ENCODE measurements around the gene MRPL39. TPM values are rescaled to one million over a fixed set of nuclear protein-coding genes. Genes with fewer than 3 reads are reported as not detected.

The MRPL39 gene
- total and polyA plus RNA-seq, 7 experiments from 2014 or later: 7.6 to 53.6 (median 20.5) TPM

GRCh38 chr21:25537174-25537573 is 70.1 kb downstream of the MRPL39 start:
- no peaks in the 10 kb centered on the region for H3K4me1 Mint-ChIP-seq
- Histone ChIP-seq H3K27me3 (ENCODE audit: control insufficient read depth in 2 of 2, insufficient read depth in 2 of 2, low read length in 2 of 2) (no peaks in the 10 kb centered on the region), H3K4me3 (ENCODE audit: low read length) (no peak overlapping the region), H3K36me3 (ENCODE audit: control insufficient read depth in 2 of 3, insufficient read depth in 3 of 3, low read length in 3 of 3) (no peaks in the 10 kb centered on the region), H3K9me3 (ENCODE audit: control insufficient read depth in 2 of 3, low read length in 3 of 3) (peaks cover 0 to 12% (median 0%) of the 10 kb centered on the region in 3 experiments), H3K4me1 (ENCODE audit: control insufficient read depth in 2 of 2, insufficient read depth in 2 of 2, low read length in 2 of 2) (no peaks in the 10 kb centered on the region), H3K27ac (ENCODE audit: low read depth, low read length) (no peak overlapping the region)
- H3K4me3 Mint-ChIP-seq: no peak overlapping the region
- peaks cover 0 to 4% (median 0%) of the 10 kb centered on the region in 5 donors for H3K27me3 Mint-ChIP-seq
- intact Hi-C loops (cut with micrococcal nuclease): no loop called here
- peaks cover 4 to 9% (median 9%) of the 10 kb centered on the region in 5 donors for H3K36me3 Mint-ChIP-seq
- ChIA-PET CTCF (no interaction called here), POLR2A (no interaction called here)
- peaks cover 6 to 37% (median 18%) of the 10 kb centered on the region in 11 donors for H3K9me3 Mint-ChIP-seq
- ATAC-seq: no peak
- H3K27ac Mint-ChIP-seq: no peak overlapping the region
- no peak for DNase-seq

GRCh38 chr21:25536752-25537151 is 70.5 kb downstream of the MRPL39 start:
- ChIA-PET POLR2A (no interaction called here), CTCF (no interaction called here)
- Histone ChIP-seq H3K27ac (ENCODE audit: low read depth, low read length) (no peak overlapping the region), H3K36me3 (ENCODE audit: control insufficient read depth in 2 of 3, insufficient read depth in 3 of 3, low read length in 3 of 3) (no peaks in the 10 kb centered on the region), H3K27me3 (ENCODE audit: control insufficient read depth in 2 of 2, insufficient read depth in 2 of 2, low read length in 2 of 2) (no peaks in the 10 kb centered on the region), H3K9me3 (ENCODE audit: control insufficient read depth in 2 of 3, low read length in 3 of 3) (peaks cover 0 to 12% (median 0%) of the 10 kb centered on the region in 3 experiments), H3K4me1 (ENCODE audit: control insufficient read depth in 2 of 2, insufficient read depth in 2 of 2, low read length in 2 of 2) (no peaks in the 10 kb centered on the region), H3K4me3 (ENCODE audit: low read length) (no peak overlapping the region)
- peaks cover 0 to 4% (median 0%) of the 10 kb centered on the region in 5 donors for H3K27me3 Mint-ChIP-seq
- no peaks in the 10 kb centered on the region for H3K4me1 Mint-ChIP-seq
- no peak overlapping the region for H3K4me3 Mint-ChIP-seq
- DNase-seq (no peak), ATAC-seq (no peak)
- peaks cover 6 to 37% (median 18%) of the 10 kb centered on the region in 11 donors for H3K9me3 Mint-ChIP-seq
- H3K27ac Mint-ChIP-seq: no peak overlapping the region
- intact Hi-C loops (cut with micrococcal nuclease): no loop called here
- H3K36me3 Mint-ChIP-seq: peaks cover 4 to 9% (median 9%) of the 10 kb centered on the region in 5 donors

- H3K4me3 Mint-ChIP-seq: no peak overlapping the region
- Histone ChIP-seq H3K4me1 (ENCODE audit: control insufficient read depth in 2 of 2, insufficient read depth in 2 of 2, low read length in 2 of 2) (no peaks in the 10 kb centered on the region), H3K36me3 (ENCODE audit: control insufficient read depth in 2 of 3, insufficient read depth in 3 of 3, low read length in 3 of 3) (no peaks in the 10 kb centered on the region), H3K4me3 (ENCODE audit: low read length) (no peak overlapping the region), H3K9me3 (ENCODE audit: control insufficient read depth in 2 of 3, low read length in 3 of 3) (peaks cover 0 to 12% (median 0%) of the 10 kb centered on the region in 3 experiments), H3K27me3 (ENCODE audit: control insufficient read depth in 2 of 2, insufficient read depth in 2 of 2, low read length in 2 of 2) (no peaks in the 10 kb centered on the region), H3K27ac (ENCODE audit: low read depth, low read length) (no peak overlapping the region)
- no peak overlapping the region for H3K27ac Mint-ChIP-seq
- DNase-seq (no peak), ATAC-seq (no peak)
- H3K27me3 Mint-ChIP-seq: peaks cover 0 to 7% (median 0%) of the 10 kb centered on the region in 5 donors
- H3K4me1 Mint-ChIP-seq: no peaks in the 10 kb centered on the region
- intact Hi-C loops (cut with micrococcal nuclease): no loop called here
- CTCF ChIA-PET: no interaction called here
- H3K9me3 Mint-ChIP-seq: peaks cover 6 to 37% (median 18%) of the 10 kb centered on the region in 11 donors
- H3K36me3 Mint-ChIP-seq: peaks cover 4 to 9% (median 9%) of the 10 kb centered on the region in 5 donors
- POLR2A ChIA-PET: no interaction called here
Measured at GRCh38 chr21:25535849-25536248, 71.4 kb downstream of the MRPL39 start.

Other genes with a start within 250 kb of the MRPL39 start
- under 1 TPM in 2 of 5 experiments, not detected in 3; 0.17 to 0.44 TPM for gene JAM2, start 31.8 kb upstream of the MRPL39 start, total RNA-seq
- gene JAM2, start 31.8 kb upstream of the MRPL39 start, polyA plus RNA-seq: under 1 TPM; 0.04 to 0.06 TPM
- 100 to 1,000 TPM in 1 of 5 experiments, 10 to 100 TPM in 4; 39.5 to 124 (median 58.6) TPM for gene ATP5PF, start 127.4 kb upstream of the MRPL39 start, total RNA-seq
- 100 to 1,000 TPM; 292 to 380 TPM for gene ATP5PF, start 127.4 kb upstream of the MRPL39 start, polyA plus RNA-seq
- gene GABPA, start 127.5 kb upstream of the MRPL39 start, total RNA-seq: 10 to 100 TPM; 23.1 to 31.9 (median 29.4) TPM
- gene GABPA, start 127.5 kb upstream of the MRPL39 start, polyA plus RNA-seq: 10 to 100 TPM; 21.7 to 22.0 TPM

Measured in naive thymus-derived CD4-positive, alpha-beta T cell (primary cell).